PC-9 (cell line): Measurements from ENCODE around the gene HMGA1. TPM values are rescaled to one million over a fixed set of nuclear protein-coding genes. Genes with fewer than 3 reads are reported as not detected.
A peak's percentile ranks its signal among the peaks of the same experiment; 100 is the strongest.

Experiments
- BruUV-seq: library from RNA; stranded (reverse); fragments of 400-500 nt; replicated peaks from 2 replicates; lab custom pipeline; 2021; lab: Mats Ljungman, UMichigan
- CTCF ChIA-PET: fragments of 300-600 bp; sonication (Branson Sonifier 250); formaldehyde crosslinking; loops from one replicate; lab custom pipeline; 2022; ENCODE audit warnings: antibody characterized with exemption; lab: Charles Lee
- POLR2A ChIA-PET: fragments of 300-600 bp; sonication (Branson Sonifier 250); formaldehyde crosslinking; loops from one replicate; lab custom pipeline; 2022; ENCODE audit warnings: antibody characterized with exemption; ENCODE audit not compliant: unreplicated experiment; lab: Charles Lee
- DNase-seq, 2 experiments: peaks; one replicate each; pipeline versions ENCODE4 v3.0.0 to v3.0.0-alpha.2; 2015 to 2022; ENCODE audit warnings: mixed read lengths in 1 of 2
- H2AFZ ChIP-seq: fragments of 200-600 bp; sonication (generic); 2 replicates; pipeline ENCODE4 v1.8.1; 2017; ENCODE audit warnings: antibody characterized with exemption
- H3F3A ChIP-seq: fragments of 200-600 bp; sonication (generic); 2 replicates; pipeline ENCODE4 v1.8.1; 2017; ENCODE audit warnings: antibody characterized with exemption, mild to moderate bottlenecking, low read depth; ENCODE audit not compliant: insufficient read depth
- H3K27ac ChIP-seq: fragments of 200-600 bp; sonication (generic); 2 replicates; pipeline ENCODE4 v1.6.1; 2016; ENCODE audit warnings: mixed run types
- H3K27me3 ChIP-seq: fragments of 200-600 bp; sonication (generic); 2 replicates; pipeline ENCODE4 v1.6.1; 2016; ENCODE audit warnings: low read depth, mixed run types; ENCODE audit not compliant: insufficient read depth
- H3K36me3 ChIP-seq: fragments of 200-600 bp; sonication (generic); 2 replicates; pipeline ENCODE4 v1.6.1; 2016; ENCODE audit warnings: low read depth, mixed run types
- H3K4me1 ChIP-seq: fragments of 200-600 bp; sonication (generic); replicated peaks from 2 replicates; pipeline ENCODE4 v1.6.1; 2016; ENCODE audit warnings: mixed run types; ENCODE audit not compliant: insufficient read depth
- H3K4me2 ChIP-seq: fragments of 200-600 bp; sonication (generic); 2 replicates; pipeline ENCODE4 v1.6.1; 2017; ENCODE audit warnings: mixed run types
- H3K4me3 ChIP-seq: fragments of 200-600 bp; sonication (generic); 2 replicates; pipeline ENCODE4 v1.6.1; 2016; ENCODE audit warnings: mixed run types
- H3K79me2 ChIP-seq: fragments of 200-600 bp; sonication (generic); 2 replicates; pipeline ENCODE4 v1.6.1; 2017; ENCODE audit warnings: low read depth, mixed run types
- H3K9me2 ChIP-seq: fragments of 200-600 bp; sonication (generic); 2 replicates; pipeline ENCODE4 v1.8.1; 2017; ENCODE audit warnings: mild to moderate bottlenecking; ENCODE audit not compliant: insufficient read depth
- H3K9me3 ChIP-seq: fragments of 200-600 bp; sonication (generic); 2 replicates; pipeline ENCODE4 v1.8.1; 2016; ENCODE audit warnings: low read depth; ENCODE audit not compliant: insufficient read depth
- H4K20me1 ChIP-seq: fragments of 200-600 bp; sonication (generic); 2 replicates; pipeline ENCODE4 v1.8.1; 2017; ENCODE audit not compliant: insufficient read depth
- EZH2 ChIP-seq: fragments of 200-600 bp; sonication (generic); IDR thresholded peaks from 2 replicates; pipeline ENCODE4 v1.8.0; 2017; ENCODE audit warnings: antibody characterized with exemption, low read depth
- intact Hi-C: fragments of 100-400 bp; cut with micrococcal nuclease; formaldehyde crosslinking; loops from one replicate; pipeline ENCODE4 v1.10.0; 2022; ENCODE audit not compliant: unreplicated experiment
- total RNA-seq: library from RNA; stranded (reverse); gene quantifications from 2 replicates; pipeline ENCODE4 v1.2.3, GENCODE V29; 2021
- TF ChIP-seq, protein P1 (sequence below): fragments of 200-600 bp; sonication (generic); conservative IDR thresholded peaks from 2 replicates; pipeline ENCODE4 v1.6.1; 2017; ENCODE audit warnings: mixed run types, antibody characterized with exemption, mild to moderate bottlenecking, moderate library complexity

HMGA1 gene
- total RNA-seq, 1 experiment from 2014 or later, result 1,951 TPM

DNA sequence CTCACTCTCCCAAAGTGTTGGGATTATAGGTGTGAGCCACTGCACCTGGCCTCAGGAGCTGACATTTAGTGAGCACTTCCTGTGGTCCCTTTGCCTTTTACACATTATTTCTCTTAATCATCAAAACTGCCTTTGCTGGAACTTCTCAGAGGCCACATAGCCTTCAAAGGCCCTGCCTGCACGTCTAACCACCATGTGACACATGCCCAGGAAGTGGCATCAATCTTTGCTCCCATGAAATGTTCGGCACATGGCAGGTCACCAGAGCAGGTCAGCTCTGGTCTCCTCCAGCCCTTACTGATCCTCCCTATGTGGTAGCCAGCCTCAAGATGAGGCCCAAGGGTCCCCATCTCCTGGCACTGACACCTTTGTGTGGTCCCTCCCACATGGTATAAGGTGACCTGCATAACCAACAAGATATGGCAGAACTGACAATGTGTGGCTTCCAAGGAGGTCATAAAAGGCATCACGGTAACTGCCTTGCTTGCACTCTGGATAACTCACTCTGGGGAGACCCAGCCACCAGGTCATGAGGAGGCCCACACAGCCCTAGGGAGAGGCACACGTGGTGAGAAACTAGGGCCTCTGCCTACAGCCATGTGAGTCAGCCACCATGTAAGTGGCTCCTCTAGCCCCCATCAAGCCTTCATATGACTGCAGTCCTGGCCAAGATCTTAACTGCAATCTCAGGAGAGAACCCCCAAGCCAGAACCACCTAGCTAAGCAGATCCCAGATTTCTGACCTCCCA lies 28.8 kb upstream of the HMGA1 start:
- Histone ChIP-seq H3K9me3 (no peaks in the 10 kb centered on the region), H3K27me3 (no peaks in the 10 kb centered on the region), H4K20me1 (no peaks in the 10 kb centered on the region), H3K79me2 (no peaks in the 10 kb centered on the region), H3K4me3 (no peak overlapping the region), H2AFZ (no peak overlapping the region), H3F3A (peaks cover 10% of the 10 kb centered on the region; the same call in 1 of the 2 replicates), H3K36me3 (no peaks in the 10 kb centered on the region), H3K4me2 (no peak overlapping the region), H3K9me2 (no peaks in the 10 kb centered on the region), H3K27ac (no peak overlapping the region), H3K4me1 (no peaks in the 10 kb centered on the region)
- TF ChIP-seq EZH2, result no peak
- TF ChIP-seq, protein P1, sequence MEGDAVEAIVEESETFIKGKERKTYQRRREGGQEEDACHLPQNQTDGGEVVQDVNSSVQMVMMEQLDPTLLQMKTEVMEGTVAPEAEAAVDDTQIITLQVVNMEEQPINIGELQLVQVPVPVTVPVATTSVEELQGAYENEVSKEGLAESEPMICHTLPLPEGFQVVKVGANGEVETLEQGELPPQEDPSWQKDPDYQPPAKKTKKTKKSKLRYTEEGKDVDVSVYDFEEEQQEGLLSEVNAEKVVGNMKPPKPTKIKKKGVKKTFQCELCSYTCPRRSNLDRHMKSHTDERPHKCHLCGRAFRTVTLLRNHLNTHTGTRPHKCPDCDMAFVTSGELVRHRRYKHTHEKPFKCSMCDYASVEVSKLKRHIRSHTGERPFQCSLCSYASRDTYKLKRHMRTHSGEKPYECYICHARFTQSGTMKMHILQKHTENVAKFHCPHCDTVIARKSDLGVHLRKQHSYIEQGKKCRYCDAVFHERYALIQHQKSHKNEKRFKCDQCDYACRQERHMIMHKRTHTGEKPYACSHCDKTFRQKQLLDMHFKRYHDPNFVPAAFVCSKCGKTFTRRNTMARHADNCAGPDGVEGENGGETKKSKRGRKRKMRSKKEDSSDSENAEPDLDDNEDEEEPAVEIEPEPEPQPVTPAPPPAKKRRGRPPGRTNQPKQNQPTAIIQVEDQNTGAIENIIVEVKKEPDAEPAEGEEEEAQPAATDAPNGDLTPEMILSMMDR, result no peak
- POLR2A ChIA-PET, result no interaction called here
- CTCF ChIA-PET, result no interaction called here
- BruUV-seq, result no TSS peak
- intact Hi-C loops, result no loop called here
- DNase-seq, result no peak

DNA sequence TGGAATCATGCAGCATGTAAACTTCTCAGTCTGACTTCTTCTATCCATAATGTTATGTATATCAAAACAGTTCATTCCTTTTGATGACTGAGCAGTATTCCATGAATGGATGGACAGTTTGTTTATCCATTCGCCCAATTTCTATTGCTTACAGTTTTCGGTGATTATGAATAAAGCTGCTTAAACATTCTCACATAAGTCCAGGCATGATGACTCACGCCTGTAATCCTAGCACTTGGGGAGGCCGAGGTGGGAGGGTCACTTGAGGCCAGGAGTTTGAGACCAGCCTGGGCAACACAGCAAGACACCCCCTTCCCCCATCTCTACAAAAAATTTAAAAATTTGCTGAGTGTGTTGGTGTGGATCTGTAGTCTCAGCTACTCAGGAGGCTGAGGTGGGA lies 22.9 kb upstream of the HMGA1 start:
- no peaks in the 10 kb centered on the region for H3K9me3 ChIP-seq
- H4K20me1 ChIP-seq, result no peaks in the 10 kb centered on the region
- DNase-seq, result no peak
- H3K79me2 ChIP-seq, result no peaks in the 10 kb centered on the region
- no peaks in the 10 kb centered on the region for H3K4me1 ChIP-seq
- H3K27ac ChIP-seq, result no peak overlapping the region
- intact Hi-C loops, result no loop called here
- no TSS peak for BruUV-seq
- H3K36me3 ChIP-seq, result no peaks in the 10 kb centered on the region
- ChIA-PET POLR2A (no interaction called here), CTCF (no interaction called here)
- no peak overlapping the region for H3K4me3 ChIP-seq
- no peaks in the 10 kb centered on the region for H3K27me3 ChIP-seq
- no peak overlapping the region for H2AFZ ChIP-seq
- peaks cover 13% of the 10 kb centered on the region for H3F3A ChIP-seq
- H3K9me2 ChIP-seq, result no peaks in the 10 kb centered on the region
- no peak for TF ChIP-seq EZH2
- TF ChIP-seq, protein P1, result no peak
- no peak overlapping the region for H3K4me2 ChIP-seq

DNA sequence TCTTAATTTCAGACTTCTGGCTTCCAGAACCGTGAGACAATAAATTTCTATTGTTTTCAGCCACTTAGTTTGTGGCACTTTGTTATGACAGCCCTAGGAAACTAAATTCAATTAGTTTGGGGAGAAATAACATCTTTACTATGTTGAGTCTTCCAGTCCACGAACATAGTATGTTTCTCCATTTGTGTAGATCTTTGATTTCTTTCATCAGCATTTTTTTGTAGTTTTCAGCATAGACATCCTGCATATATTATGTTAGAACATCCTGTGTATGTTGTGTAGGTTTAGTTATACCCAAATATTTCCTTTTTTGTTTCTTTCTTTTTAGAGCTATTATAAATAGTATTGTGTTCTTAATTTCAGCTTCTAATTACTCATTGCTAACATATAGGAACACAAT lies 18.0 kb upstream of the HMGA1 start:
- H3K9me3 ChIP-seq, result no peaks in the 10 kb centered on the region
- peaks cover 10% of the 10 kb centered on the region; the same call in 1 of the 2 replicates for H3F3A ChIP-seq
- ChIA-PET CTCF (no interaction called here), POLR2A (no interaction called here)
- H2AFZ ChIP-seq, result no peak overlapping the region
- BruUV-seq, result no TSS peak
- H3K79me2 ChIP-seq, result no peaks in the 10 kb centered on the region
- H3K4me3 ChIP-seq, result no peak overlapping the region
- H3K9me2 ChIP-seq, result no peaks in the 10 kb centered on the region
- TF ChIP-seq EZH2, result no peak
- TF ChIP-seq, protein P1, result no peak
- DNase-seq, result peak in 1 of 2 experiments; percentile 17
- H3K36me3 ChIP-seq, result no peaks in the 10 kb centered on the region
- no peak overlapping the region for H3K4me2 ChIP-seq
- peak overlapping the region; percentile 3; the same call in 1 of the 2 replicates for H3K27ac ChIP-seq
- peaks cover 9% of the 10 kb centered on the region for H3K4me1 ChIP-seq
- intact Hi-C loops, result no loop called here
- no peaks in the 10 kb centered on the region for H4K20me1 ChIP-seq
- no peaks in the 10 kb centered on the region for H3K27me3 ChIP-seq
